HG03457 (cell line): Measurements from ENCODE around the gene CDH22.

Source experiments
- ATAC-seq: cut with Tn5 transposase; IDR thresholded peaks from one replicate; pipeline ENCODE4 v1.9.1; 2021; ENCODE audit warnings: moderate number of reproducible peaks; ENCODE audit not compliant: unreplicated experiment

Gene CDH22

GRCh38 chr20:46174469-46175126 is 133.7 kb downstream of the CDH22 start:
- ATAC-seq, result no peak

GRCh38 chr20:46173652-46174468 is 134.4 kb downstream of the CDH22 start:
- ATAC-seq, result no peak

GRCh38 chr20:46172961-46173536 is 135.2 kb downstream of the CDH22 start:
- no peak for ATAC-seq

GRCh38 chr20:46172455-46172854 is 135.8 kb downstream of the CDH22 start:
- ATAC-seq, result no peak

- no peak for ATAC-seq
These were observed 136.4 kb downstream of the CDH22 start for GRCh38 chr20:46171909-46172308.

- ATAC-seq, result no peak
These were observed 136.8 kb downstream of the CDH22 start for GRCh38 chr20:46171476-46171875.

GRCh38 chr20:46169245-46170171 is 138.8 kb downstream of the CDH22 start:
- ATAC-seq, result no peak

GRCh38 chr20:46168438-46168837 is 139.9 kb downstream of the CDH22 start:
- no peak for ATAC-seq

- ATAC-seq, result no peak
These were observed 141.2 kb downstream of the CDH22 start for GRCh38 chr20:46167080-46167479.

GRCh38 chr20:46164254-46164653 is 144.0 kb downstream of the CDH22 start:
- no peak for ATAC-seq

- no peak for ATAC-seq
These were observed 146.4 kb downstream of the CDH22 start for GRCh38 chr20:46161921-46162320.

- ATAC-seq, result no peak
These were observed 147.6 kb downstream of the CDH22 start for GRCh38 chr20:46160661-46161060.

GRCh38 chr20:46159101-46159897 is 149.0 kb downstream of the CDH22 start:
- ATAC-seq, result no peak

- ATAC-seq, result no peak
These were observed 149.8 kb downstream of the CDH22 start for GRCh38 chr20:46158476-46158987.

GRCh38 chr20:46157625-46158024 is 150.7 kb downstream of the CDH22 start:
- ATAC-seq, result no peak

- no peak for ATAC-seq
These were observed 151.2 kb downstream of the CDH22 start for GRCh38 chr20:46157076-46157592.

GRCh38 chr20:46156065-46156464 is 152.2 kb downstream of the CDH22 start:
- no peak for ATAC-seq

GRCh38 chr20:46154796-46155195 is 153.5 kb downstream of the CDH22 start:
- no peak for ATAC-seq

GRCh38 chr20:46154305-46154704 is 154.0 kb downstream of the CDH22 start:
- ATAC-seq, result no peak
